GM19023 (cell line): ENCODE results near the gene CBS.
"Not testable (repeated sequence)": the region's sequence is repeated elsewhere in the genome, so short reads cannot be mapped to it uniquely, and the experiment has no call there.

Source experiments
- ATAC-seq: cut with Tn5 transposase; IDR thresholded peaks from one replicate; pipeline ENCODE4 v1.9.1; 2021; ENCODE audit warnings: mild to moderate bottlenecking, moderate library complexity; ENCODE audit not compliant: unreplicated experiment

Gene CBS

GRCh38 chr21:43027846-43028731, 47.5 kb downstream of the CBS start:
- no peak for ATAC-seq

GRCh38 chr21:43025636-43026180, 49.9 kb downstream of the CBS start:
- ATAC-seq, result no peak

DNA sequence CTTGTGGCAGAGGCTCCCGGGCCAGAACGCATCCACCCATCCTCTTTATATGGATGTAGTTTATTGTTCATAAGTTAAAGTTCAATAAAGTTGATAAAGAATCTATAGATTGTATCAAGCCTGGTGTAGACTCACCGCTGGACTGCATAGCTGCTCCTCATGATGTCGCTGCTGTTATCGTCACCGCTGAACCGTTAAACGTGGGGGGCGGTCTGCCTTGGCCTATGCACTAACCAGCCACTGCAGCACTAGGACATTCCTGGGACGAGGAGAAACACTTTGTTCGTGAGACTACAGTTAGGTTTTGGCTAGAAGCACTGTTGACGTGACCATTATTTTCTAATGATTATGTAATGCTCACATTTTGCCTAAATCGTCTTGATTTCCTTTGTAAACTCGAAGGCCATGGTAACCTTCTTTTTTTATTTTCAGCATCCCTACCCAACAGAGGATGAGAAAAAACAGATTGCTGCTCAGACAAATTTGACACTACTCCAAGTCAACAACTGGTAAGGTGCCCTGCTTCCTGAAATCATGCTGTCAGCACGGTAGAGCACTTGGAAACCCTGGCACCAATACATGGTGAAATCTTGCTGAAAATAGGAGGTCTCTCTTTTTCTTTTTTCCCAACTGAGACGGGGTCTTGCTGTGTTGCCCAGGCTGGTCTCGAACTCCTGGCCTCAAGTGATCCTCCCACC, 51.0 kb downstream of the CBS start:
- no peak for ATAC-seq

DNA sequence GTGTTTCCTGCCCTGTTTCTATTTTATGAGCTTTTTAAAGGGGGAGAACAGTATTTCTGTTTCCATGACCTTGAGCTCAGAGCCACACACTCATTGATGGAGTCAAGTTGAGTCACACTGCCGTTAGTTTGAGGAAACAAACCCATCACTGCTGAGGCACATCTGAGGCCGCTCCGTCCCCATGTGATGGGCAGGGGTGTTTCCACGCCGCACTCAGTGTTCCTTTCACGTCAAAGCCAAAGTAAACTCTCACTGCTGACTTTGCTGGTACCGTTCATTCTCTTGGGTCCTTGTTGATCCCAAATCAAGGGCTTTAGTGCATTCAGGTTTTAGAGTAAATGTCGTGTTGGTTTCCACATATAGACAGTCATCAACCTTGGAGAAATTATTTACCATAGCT, 52.5 kb downstream of the CBS start:
- no peak for ATAC-seq

GRCh38 chr21:43021756-43022600, 53.7 kb downstream of the CBS start:
- ATAC-seq, result no peak

- no peak for ATAC-seq
These were observed 54.4 kb downstream of the CBS start for GRCh38 chr21:43021191-43021590.

GRCh38 chr21:43020771-43021170, 54.9 kb downstream of the CBS start:
- ATAC-seq, result no peak

- no peak for ATAC-seq
These were observed 55.5 kb downstream of the CBS start for GRCh38 chr21:43020177-43020576.

- no peak for ATAC-seq
These were observed 57.1 kb downstream of the CBS start for GRCh38 chr21:43018519-43018918.

- ATAC-seq, result no peak
These were observed 58.9 kb downstream of the CBS start for GRCh38 chr21:43016728-43017127.

- no peak for ATAC-seq
These were observed 59.6 kb downstream of the CBS start for GRCh38 chr21:43015906-43016540.

GRCh38 chr21:43012596-43012995, 63.0 kb downstream of the CBS start:
- no peak for ATAC-seq

GRCh38 chr21:43006874-43007208, 68.8 kb downstream of the CBS start:
- ATAC-seq, result no peak

GRCh38 chr21:43006051-43006873, 69.4 kb downstream of the CBS start:
- ATAC-seq, result not testable (repeated sequence)

DNA sequence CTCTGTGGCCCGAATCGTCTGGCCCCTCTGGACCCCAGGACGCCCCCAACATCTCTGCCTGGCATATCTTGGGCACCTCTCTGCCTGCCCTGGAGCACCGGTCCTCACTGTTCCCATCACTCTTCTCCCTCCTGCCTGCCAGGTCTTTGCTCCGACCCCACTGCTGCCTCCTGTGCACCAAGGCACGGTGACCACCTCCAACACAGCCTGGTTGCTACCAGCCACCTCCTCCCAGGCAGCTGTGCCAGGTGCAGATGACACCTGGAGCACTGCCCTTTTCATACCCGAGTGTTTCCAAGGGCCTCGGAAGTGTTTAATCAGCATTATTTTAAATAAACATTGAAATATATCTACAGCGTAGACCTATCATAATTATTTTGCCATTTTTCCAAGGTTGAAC, 70.0 kb downstream of the CBS start:
- no peak for ATAC-seq

GRCh38 chr21:43004926-43005325, 70.7 kb downstream of the CBS start:
- no peak for ATAC-seq
